Bronchial epithelial cell (primary cell): ENCODE measurements around the gene DIMT1. TPM values are rescaled to one million over a fixed set of nuclear protein-coding genes. Genes with fewer than 3 reads are reported as not detected.

ENCODE experiments used
- DNase-seq: peaks from one replicate; pipeline ENCODE4 v3.0.0-alpha.2; 2010; ENCODE audit warnings: low read depth
- FAIRE-seq: peaks from 2 replicates; lab custom pipeline; 2011; peaks lifted over from hg19 to GRCh38; lab: Jason Lieb, UNC
- H3K27me3 ChIP-seq: 2 replicates; pipeline ENCODE4 v1.5.1; 2011; ENCODE audit warnings: low read length; ENCODE audit not compliant: control insufficient read depth, insufficient read depth
- H3K36me3 ChIP-seq: 2 replicates; pipeline ENCODE4 v1.5.1; 2011; ENCODE audit warnings: low read length; ENCODE audit not compliant: control insufficient read depth, insufficient read depth
- H3K4me3 ChIP-seq: 2 replicates; pipeline ENCODE4 v1.5.1; 2011; ENCODE audit warnings: mild to moderate bottlenecking, low read depth, low read length, control low read depth
- CTCF ChIP-seq: IDR thresholded peaks from 2 replicates; pipeline ENCODE4 v1.5.1; 2011; ENCODE audit warnings: mild to moderate bottlenecking, moderate library complexity, low read length, control low read depth, inconsistent platforms; ENCODE audit not compliant: insufficient read depth, severe bottlenecking
- total RNA-seq: library from RNA; depleted of rRNA; stranded (reverse); fragments of >200 nt; gene quantifications from 2 replicates; pipeline ENCODE4 v1.2.1, GENCODE V29; 2014

Gene DIMT1
- total RNA-seq, 1 donor from 2014 or later: 24.0 TPM

GRCh38 chr5:62369039-62369438 is 34.7 kb downstream of the DIMT1 start:
- no peak for TF ChIP-seq CTCF
- FAIRE-seq: no peak
- H3K36me3 ChIP-seq: peaks cover 6% of the 10 kb centered on the region
- no peaks in the 10 kb centered on the region for H3K27me3 ChIP-seq
- no peak for DNase-seq
- H3K4me3 ChIP-seq: no peak overlapping the region

GRCh38 chr5:62362701-62363100 is 41.0 kb downstream of the DIMT1 start:
- H3K4me3 ChIP-seq: no peak overlapping the region
- H3K27me3 ChIP-seq: no peaks in the 10 kb centered on the region
- H3K36me3 ChIP-seq: peaks cover 4% of the 10 kb centered on the region
- no peak for TF ChIP-seq CTCF
- DNase-seq: no peak
- FAIRE-seq: no peak

GRCh38 chr5:62354028-62354874 is 49.5 kb downstream of the DIMT1 start:
- Histone ChIP-seq H3K4me3 (no peak overlapping the region), H3K36me3 (peaks cover 2% of the 10 kb centered on the region), H3K27me3 (no peaks in the 10 kb centered on the region)
- DNase-seq (peak; percentile 67), FAIRE-seq (no peak)
- peak; percentile 37 for TF ChIP-seq CTCF

- Histone ChIP-seq H3K36me3 (peaks cover 1% of the 10 kb centered on the region), H3K4me3 (no peak overlapping the region), H3K27me3 (no peaks in the 10 kb centered on the region)
- TF ChIP-seq CTCF: no peak
- FAIRE-seq (no peak), DNase-seq (no peak)
Measured at GRCh38 chr5:62348723-62349481, 54.8 kb downstream of the DIMT1 start.

- DNase-seq: no peak
- no peak for FAIRE-seq
- Histone ChIP-seq H3K27me3 (no peaks in the 10 kb centered on the region), H3K4me3 (no peak overlapping the region), H3K36me3 (peaks cover 1% of the 10 kb centered on the region)
- no peak for TF ChIP-seq CTCF
Measured at GRCh38 chr5:62347928-62348327, 55.8 kb downstream of the DIMT1 start.
